ENCODE results near the gene TSPO. TPM values are rescaled to one million over a fixed set of nuclear protein-coding genes. Genes with fewer than 3 reads are reported as not detected.

The TSPO gene
- total RNA-seq, 3 donors from 2014 or later (not counting 1 experiment from before 2014, with no cell fraction given) = 52.1 to 81.7 (median 59.3) TPM

- intact Hi-C loops (cut with micrococcal nuclease) = no loop called here
- Mint-ChIP-seq H3K27me3 (ENCODE audit: low read depth in 2 of 2) (no peaks in the 10 kb centered on the region), H3K27ac (no peak overlapping the region), H3K4me1 (peaks cover 9 to 11% of the 10 kb centered on the region in 2 donors), H3K9me3 (no peaks in the 10 kb centered on the region), H3K36me3 (no peaks in the 10 kb centered on the region), H3K4me3 (peak overlapping the region; percentile 14)
- Histone ChIP-seq H3K27me3 (ENCODE audit: control insufficient read depth, insufficient read depth, low read length) (no peaks in the 10 kb centered on the region), H3K27ac (ENCODE audit: low read length) (no peak overlapping the region), H3K36me3 (ENCODE audit: control insufficient read depth, insufficient read depth, low read length) (peaks cover 9% of the 10 kb centered on the region), H3K4me3 (ENCODE audit: low read length) (no peak overlapping the region), H3K9me3 (ENCODE audit: control insufficient read depth, insufficient read depth, low read length) (no peaks in the 10 kb centered on the region), H3K4me1 (ENCODE audit: control insufficient read depth, insufficient read depth, low read length) (peaks cover 13% of the 10 kb centered on the region)
- no peak for DNase-seq
- no peak for ATAC-seq
- no peak for TF ChIP-seq CTCF (IDR thresholded peaks at IDR 0.05)
- 90% methylated on average over 13 of the region's 13 CpGs for WGBS (ENCODE audit: insufficient coverage)
Measured at GRCh38 chr22:43181321-43182076, 30.1 kb downstream of the TSPO start.

- H3K4me3 ChIP-seq (ENCODE audit: low read length) = no peak overlapping the region
- H3K4me1 ChIP-seq (ENCODE audit: control insufficient read depth, insufficient read depth, low read length) = peaks cover 14% of the 10 kb centered on the region
- Mint-ChIP-seq H3K27me3 (ENCODE audit: low read depth in 2 of 2) (no peaks in the 10 kb centered on the region), H3K4me3 (no peak overlapping the region), H3K9me3 (no peaks in the 10 kb centered on the region), H3K4me1 (peaks cover 9 to 11% of the 10 kb centered on the region in 2 donors), H3K27ac (no peak overlapping the region), H3K36me3 (no peaks in the 10 kb centered on the region)
- no peak for TF ChIP-seq CTCF (IDR thresholded peaks at IDR 0.05)
- 95% methylated on average over 10 of the region's 10 CpGs for WGBS (ENCODE audit: insufficient coverage)
- H3K27ac ChIP-seq (ENCODE audit: low read length) = no peak overlapping the region
- H3K9me3 ChIP-seq (ENCODE audit: control insufficient read depth, insufficient read depth, low read length) = no peaks in the 10 kb centered on the region
- peaks cover 9% of the 10 kb centered on the region for H3K36me3 ChIP-seq (ENCODE audit: control insufficient read depth, insufficient read depth, low read length)
- no peaks in the 10 kb centered on the region for H3K27me3 ChIP-seq (ENCODE audit: control insufficient read depth, insufficient read depth, low read length)
- DNase-seq = no peak
- intact Hi-C loops (cut with micrococcal nuclease) = no loop called here
- no peak for ATAC-seq
Measured at GRCh38 chr22:43182118-43182517, 30.8 kb downstream of the TSPO start.

- no peak for ATAC-seq
- no peak for TF ChIP-seq CTCF (IDR thresholded peaks at IDR 0.05)
Measured at GRCh38 chr22:43182726-43183125, 31.4 kb downstream of the TSPO start.

More at GRCh38 chr22:43182726-43183125, 31.4 kb downstream of the TSPO start:
- H3K27ac ChIP-seq (ENCODE audit: low read length) = no peak overlapping the region
- Mint-ChIP-seq H3K27ac (no peak overlapping the region), H3K27me3 (ENCODE audit: low read depth in 2 of 2) (no peaks in the 10 kb centered on the region), H3K9me3 (no peaks in the 10 kb centered on the region), H3K36me3 (no peaks in the 10 kb centered on the region), H3K4me3 (no peak overlapping the region), H3K4me1 (peaks cover 9 to 13% of the 10 kb centered on the region in 2 donors)
- no peak overlapping the region for H3K4me3 ChIP-seq (ENCODE audit: low read length)
- peaks cover 9% of the 10 kb centered on the region for H3K36me3 ChIP-seq (ENCODE audit: control insufficient read depth, insufficient read depth, low read length)
- no peak for DNase-seq
- no peaks in the 10 kb centered on the region for H3K9me3 ChIP-seq (ENCODE audit: control insufficient read depth, insufficient read depth, low read length)
- peaks cover 16% of the 10 kb centered on the region for H3K4me1 ChIP-seq (ENCODE audit: control insufficient read depth, insufficient read depth, low read length)
- intact Hi-C loops (cut with micrococcal nuclease) = no loop called here
- no peaks in the 10 kb centered on the region for H3K27me3 ChIP-seq (ENCODE audit: control insufficient read depth, insufficient read depth, low read length)
- WGBS (ENCODE audit: insufficient coverage) = 94% methylated on average over 17 of the region's 17 CpGs
